Erythroblast (primary cell): ENCODE data around the gene CTBP2.

Experiments
- GATA1 ChIP-seq: IDR thresholded peaks from 2 replicates; pipeline ENCODE4 v1.6.1; 2011; ENCODE audit warnings: low read depth, mild to moderate bottlenecking, control low read depth, low read length, moderate library complexity
- POLR2A ChIP-seq: IDR thresholded peaks from 2 replicates; pipeline ENCODE4 v1.6.1; 2011; ENCODE audit warnings: mild to moderate bottlenecking, low read length

- TF ChIP-seq POLR2A (no peak), GATA1 (no peak)
Observed at GRCh38 chr10:124967255-124967654, 193.1 kb downstream of the CTBP2 start.
